ENCODE measurements around the gene FEN1.

The FEN1 gene

DNA sequence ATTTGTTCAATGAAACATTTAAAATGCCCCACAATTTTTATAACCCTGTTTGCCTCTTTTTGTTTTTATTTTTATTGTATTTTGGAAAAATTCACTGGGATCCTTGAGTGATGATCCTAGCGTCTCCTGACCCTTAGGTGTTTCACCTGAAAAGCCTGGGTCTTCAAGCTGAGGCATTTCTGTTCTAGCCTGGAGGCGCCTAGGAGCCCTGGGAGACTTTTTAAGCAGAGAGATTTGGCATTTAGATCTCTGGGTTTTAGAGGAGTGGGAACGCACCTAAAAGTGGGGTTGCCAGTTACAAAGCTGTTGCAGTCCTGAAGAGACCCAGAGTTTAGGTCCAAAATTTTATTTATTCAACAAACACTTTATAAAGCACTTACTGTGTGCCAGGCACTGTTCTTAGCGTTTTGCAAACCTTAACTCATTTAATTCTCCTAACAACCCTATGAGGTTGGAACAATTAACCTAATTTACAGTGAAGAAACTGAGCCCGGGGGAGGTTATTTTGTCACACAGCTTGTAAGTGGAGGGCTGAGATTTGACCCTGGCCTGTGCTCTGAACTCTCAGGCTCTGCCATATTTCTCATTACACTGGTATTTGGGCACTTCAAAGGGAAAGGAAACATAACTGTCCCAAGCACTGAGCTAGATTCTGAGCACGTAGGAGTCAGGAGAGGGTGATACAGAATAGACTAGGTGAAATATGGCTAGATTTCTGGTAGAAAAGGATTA is 24.9 kb downstream of the FEN1 start:
- DNase-seq (ENCODE audit: low read depth in 2 of 2), result no peak

DNA sequence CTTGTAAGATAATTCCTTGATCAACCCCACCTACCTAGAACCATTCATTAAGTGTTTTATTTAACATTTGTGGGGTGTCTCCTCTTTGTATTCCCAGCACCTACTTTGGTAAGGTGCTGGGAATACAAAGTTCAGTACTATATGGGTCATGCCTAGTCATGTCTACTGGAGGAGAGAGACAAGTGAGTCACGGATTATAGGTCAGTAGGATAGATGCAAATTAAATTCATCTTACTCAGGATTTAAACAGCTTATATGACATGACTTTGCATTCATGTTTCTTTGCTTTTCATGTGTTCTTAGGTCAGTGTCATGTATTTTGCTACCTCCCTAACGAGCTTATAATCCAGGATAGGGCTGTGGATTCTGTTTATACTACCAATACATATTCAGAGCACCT is 27.5 kb downstream of the FEN1 start:
- DNase-seq (ENCODE audit: low read depth in 2 of 2), result no peak

DNA sequence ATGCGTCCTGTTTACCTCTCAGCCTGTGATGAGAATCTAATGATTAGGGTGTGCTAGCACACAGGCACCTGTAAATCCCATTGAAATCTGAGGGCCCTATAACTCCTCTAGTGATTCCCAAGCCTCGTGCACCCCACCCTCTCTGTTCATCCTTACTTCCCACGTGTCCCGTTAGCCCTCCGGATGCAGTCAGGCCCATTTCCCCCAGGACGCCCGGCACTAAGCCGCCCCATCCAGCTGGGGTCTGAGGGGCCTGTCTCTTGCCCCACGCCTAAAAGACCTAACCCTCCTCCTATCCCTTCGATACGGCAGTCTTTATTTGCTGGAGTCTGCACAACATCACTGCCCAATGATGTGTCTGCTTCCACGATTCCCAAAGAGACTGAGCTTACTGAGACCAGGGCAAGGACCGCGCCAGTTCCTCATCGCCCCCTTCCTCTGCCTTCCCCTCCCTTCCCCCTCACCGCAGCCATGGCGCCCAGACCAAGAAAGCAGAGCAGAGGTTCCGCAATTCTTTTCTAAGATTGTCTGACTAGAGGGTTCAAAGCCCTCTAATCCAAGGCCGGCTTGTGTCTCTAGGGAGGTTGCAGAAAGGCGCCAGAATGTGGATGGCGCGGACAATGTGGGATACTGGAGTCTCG is 34.3 kb downstream of the FEN1 start:
- DNase-seq (ENCODE audit: low read depth in 2 of 2), result no peak

DNA sequence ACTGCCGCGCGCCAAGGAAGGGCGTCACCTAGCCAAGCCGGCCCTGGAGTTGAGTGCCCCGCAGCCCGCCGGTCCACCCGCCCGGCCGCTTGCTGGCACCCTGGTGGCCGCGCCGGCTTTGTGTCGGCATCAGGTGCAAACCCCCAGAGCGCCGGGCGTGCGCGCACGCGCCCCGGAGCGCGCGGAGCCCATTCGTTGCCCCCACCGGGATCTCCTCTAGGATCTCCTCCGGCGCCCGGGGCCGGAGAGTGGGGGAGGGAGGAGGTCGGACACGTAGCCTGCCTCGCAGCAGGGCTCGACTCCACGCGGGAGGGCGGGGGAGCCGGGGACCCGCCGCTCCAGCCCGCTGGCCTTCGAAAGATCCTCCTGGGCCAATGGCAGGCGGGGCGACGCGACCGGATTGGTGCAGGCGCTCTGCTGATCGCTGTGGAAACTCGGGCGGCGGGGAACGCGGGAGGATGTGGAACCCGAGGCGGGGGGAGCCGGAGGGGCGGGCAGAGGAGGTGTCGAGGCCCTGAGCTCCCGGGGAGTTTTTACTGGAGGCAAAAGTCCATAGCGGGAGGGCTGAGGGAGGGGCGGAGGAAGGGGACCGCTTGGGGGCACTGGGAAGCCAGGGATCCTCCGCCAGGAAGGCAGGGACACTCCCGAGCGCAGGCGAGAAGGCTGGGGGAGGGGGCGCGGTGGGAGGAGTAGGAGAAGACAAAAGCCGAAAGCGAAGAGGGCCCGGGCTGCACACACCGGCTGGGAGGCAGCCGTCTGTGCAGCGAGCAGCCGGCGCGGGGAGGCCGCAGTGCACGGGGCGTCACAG is 35.1 kb downstream of the FEN1 start, which contains the start of gene FADS2:
TSS of gene FADS2 (plus strand) at position 730 of the 808 bp plus-strand sequence. CDS start 91 bp downstream, outside the sequence.
- peak in 1 of 2 donors; percentile 14 for DNase-seq (ENCODE audit: low read depth in 2 of 2)

DNA sequence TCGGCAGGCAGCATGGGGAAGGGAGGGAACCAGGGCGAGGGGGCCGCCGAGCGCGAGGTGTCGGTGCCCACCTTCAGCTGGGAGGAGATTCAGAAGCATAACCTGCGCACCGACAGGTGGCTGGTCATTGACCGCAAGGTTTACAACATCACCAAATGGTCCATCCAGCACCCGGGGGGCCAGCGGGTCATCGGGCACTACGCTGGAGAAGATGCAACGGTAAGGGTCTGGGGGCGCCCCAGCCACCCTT is 35.6 kb downstream of the FEN1 start:
- no peak for DNase-seq (ENCODE audit: low read depth in 2 of 2)

DNA sequence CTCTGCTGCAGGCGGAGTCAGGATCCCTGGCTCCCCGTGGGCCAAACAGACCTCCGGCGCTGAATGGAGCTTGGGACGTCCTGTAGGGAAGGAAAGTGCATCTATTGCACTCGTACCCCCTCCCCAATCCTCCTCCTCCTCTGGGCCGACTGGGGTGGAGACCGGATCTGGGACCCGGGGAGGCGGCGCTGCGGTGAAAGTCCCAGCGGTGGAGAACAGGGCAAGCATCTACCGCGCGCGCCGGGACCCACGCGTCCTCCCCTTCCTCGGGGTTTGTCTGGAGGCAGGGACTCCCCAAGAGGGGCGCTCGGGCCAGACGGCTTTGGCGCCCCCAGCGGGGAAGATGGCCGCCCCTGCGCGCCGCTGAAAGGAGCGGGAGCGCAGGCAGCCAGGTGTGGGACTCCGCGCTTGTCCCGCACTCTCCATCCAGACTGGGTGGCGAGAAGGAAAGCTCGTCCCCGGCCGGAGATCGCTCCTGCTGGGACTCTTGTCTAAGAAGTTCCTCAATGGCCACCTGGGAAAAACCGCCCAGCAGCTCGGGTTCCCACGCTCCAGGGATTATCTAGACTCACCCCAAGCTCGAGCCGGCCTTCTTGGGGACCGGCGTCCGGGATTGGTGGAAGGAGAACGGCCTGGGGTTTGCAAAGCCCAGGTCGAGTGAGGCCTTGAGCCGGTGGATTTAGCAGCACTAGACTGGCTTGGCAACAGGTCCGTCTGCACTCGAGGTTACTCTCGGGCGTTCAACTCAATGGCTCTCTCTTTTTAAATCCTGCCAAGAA is 36.1 kb downstream of the FEN1 start:
- DNase-seq (ENCODE audit: low read depth in 2 of 2), result no peak

DNA sequence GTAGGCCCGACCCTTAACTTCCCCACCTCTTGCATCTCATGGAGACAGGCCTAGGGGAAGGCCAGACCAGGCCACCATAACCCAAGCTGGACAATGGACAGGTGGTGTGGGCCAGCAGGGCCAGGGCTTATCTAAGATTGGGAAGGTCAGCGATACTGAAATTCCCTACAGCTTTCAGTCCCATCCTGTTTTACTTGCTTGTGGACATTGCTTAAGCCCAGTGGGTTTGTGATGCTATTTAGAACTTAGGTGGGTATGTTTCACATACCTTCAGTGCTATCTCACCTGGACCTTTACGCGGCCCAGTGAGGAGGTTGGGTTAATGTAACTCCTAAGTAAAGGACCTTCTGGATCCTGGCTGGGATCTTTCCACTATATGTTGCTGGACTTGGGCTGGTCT is 37.1 kb downstream of the FEN1 start:
- DNase-seq (ENCODE audit: low read depth in 2 of 2), result no peak

DNA sequence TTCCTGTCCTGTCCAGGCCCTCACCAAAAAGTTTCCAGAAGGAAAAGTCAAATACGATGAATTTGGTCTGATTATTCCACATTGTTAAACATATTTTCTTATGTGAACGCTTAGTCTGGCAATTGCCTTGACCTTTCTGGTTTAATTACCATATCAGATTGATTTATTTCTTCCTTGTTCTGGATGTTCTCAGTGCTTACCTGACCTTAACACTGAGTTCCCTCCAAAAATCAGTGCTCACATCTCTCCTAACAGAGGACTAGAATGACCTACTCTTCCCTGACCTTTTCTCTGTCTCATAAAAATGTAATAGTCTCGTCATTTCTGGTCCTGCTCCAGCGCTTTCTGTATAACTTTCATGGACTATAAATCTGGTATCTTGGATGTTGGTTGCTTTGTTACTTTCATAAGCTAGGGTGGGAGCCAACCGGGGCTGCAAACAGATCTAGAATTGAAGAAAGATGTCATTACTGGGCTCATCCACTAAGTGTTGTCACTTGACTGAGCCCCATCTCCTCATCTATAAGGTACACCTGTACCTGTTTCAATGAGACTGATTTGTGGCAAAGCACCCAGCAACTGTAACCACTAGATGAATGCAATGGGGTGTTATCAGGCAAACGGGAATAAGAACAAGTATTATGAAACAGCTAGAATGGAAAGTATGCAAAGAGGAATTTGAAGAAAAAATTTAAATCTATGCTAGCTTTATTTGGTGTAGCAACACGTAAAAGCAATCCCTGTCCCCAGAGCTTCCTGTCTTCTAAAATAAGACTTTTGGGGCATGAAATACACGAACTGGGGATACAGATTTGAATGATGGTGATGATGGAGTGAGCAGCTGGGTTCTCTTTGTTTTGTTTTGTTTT is 37.8 kb downstream of the FEN1 start:
- no peak for DNase-seq (ENCODE audit: low read depth in 2 of 2)

DNA sequence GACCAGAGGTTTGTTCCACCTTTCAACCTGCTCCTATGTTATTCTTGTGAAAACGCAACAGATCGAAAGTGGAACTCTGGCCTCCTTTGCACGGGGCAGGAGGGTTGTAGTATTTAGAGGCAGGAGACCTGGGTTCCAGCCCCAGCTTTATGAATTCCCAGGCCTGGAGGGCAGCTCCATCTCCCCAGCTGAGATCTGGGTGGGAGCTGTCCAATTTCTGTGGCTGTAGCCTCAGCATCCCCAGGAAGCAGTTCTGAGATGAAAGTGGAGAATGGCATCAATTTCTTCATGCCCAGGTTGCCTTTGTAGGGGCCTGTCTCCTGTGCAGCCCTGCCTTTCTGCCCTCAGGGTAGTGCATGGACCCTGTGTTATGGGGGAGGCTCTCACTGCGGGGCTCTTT is 39.5 kb downstream of the FEN1 start:
- no peak for DNase-seq (ENCODE audit: low read depth in 2 of 2)

DNA sequence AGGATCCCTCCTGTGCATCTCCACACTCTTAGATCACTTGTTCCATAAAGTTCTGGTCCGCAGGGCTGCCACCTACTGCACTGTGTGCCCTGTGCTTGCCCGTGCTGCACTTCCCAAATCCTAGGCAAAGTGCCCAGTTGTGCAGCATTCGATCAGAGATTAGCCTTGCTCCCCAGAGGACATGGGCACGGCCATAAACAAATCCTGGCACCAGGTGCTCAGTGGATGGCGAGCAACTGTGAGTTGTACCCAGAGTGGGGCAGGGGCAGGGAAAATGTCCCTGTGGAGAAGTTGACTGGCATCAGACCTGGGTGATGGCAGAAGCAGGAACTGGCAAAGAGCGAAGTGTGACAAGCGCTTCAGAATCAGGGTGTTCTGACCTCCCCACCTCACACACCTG is 40.0 kb downstream of the FEN1 start:
- no peak for DNase-seq (ENCODE audit: low read depth in 2 of 2)

DNA sequence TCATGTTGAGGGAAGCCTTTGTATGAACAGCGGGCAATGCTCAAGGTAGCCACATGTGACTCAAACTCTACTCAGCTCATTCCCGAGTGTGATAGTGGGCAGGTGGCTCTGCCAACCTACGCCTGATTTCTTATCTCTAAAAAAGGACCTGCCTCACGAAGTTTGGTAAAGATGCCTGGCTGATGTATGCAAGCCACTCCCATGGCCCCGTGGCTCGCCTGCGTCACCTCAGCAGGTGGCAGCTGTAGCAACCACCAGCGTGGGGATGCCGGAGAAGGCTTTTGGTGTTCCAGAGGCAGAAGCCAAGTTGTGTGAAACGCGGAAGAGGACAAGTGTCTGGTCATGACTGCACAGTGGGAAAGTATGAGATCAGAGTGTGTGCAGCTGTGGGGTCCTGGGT is 40.8 kb downstream of the FEN1 start:
- no peak for DNase-seq (ENCODE audit: low read depth in 2 of 2)

DNA sequence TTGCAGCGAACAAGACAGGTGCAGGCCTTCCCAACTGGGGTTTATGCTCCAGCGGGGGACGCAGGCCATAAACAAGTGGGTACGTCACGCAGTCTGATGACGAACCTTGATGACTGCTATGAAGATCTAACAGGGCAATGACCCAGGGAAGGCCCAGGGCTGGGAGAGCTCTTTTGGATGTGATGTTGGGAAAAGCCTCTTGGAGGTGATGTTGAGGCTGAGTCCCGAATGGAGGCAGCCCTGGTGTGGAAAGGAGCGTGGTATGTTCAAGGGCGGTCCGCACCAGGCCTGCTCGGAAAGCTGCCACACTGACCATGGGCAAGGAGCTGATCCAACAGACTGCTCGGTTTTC is 41.2 kb downstream of the FEN1 start:
- DNase-seq (ENCODE audit: low read depth in 2 of 2), result no peak

DNA sequence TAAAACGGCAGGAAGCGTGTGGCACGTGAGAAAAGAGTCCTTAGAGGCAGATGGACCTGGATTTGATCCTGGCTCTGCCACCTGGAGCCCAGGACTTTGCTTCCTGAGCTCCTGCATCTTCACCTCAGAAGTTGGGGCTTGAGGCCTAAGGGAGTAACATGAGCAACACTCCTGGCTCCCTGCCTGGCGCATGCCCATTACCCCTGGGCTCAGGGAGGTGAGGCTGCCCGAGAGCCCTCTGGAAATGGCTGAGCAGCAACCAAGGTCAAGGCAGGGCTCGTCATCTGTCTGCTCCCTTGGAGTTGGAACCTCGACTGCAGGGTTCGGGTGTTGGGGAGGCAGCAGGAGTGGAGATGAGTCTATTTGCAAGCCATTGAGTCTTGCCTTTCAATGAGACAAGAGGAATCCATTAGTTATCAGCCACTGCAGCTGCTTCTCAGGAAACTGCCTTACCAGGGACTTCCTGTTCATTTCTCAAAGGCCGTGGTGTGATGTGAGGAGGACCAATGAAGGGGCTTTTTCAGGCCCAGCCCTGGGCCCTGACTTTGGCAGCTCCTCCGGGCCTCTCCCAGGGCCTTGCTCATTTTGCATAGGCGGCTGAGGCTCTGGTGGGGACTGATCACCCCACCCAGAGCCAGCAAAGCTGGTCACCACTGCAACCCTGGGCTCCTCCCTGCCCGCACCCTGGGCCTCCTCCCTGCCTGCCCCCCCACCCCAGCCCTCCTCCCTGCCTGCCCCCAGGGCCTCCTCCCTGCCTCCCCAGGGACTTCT is 41.8 kb downstream of the FEN1 start:
- no peak for DNase-seq (ENCODE audit: low read depth in 2 of 2)

DNA sequence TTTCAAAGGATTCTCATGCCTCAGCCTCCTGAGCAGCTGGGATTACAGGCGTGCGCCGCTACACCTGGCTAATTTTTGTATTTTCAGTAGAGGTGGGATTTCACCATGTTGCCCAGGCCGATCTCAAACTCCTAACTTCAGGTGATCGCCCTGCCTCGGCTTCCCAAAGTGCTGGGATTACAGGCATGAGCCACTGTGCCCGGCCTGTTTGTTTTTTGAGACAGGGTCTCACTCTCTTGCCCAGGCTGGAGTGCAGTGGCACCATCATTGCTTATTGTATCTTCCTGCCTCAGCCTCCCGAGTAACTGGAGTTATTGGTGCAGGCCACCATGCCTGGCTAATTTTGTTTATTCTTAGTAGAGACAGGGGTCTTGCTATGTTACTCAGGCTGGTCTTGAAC is 43.5 kb downstream of the FEN1 start:
- DNase-seq (ENCODE audit: low read depth in 2 of 2), result no peak

DNA sequence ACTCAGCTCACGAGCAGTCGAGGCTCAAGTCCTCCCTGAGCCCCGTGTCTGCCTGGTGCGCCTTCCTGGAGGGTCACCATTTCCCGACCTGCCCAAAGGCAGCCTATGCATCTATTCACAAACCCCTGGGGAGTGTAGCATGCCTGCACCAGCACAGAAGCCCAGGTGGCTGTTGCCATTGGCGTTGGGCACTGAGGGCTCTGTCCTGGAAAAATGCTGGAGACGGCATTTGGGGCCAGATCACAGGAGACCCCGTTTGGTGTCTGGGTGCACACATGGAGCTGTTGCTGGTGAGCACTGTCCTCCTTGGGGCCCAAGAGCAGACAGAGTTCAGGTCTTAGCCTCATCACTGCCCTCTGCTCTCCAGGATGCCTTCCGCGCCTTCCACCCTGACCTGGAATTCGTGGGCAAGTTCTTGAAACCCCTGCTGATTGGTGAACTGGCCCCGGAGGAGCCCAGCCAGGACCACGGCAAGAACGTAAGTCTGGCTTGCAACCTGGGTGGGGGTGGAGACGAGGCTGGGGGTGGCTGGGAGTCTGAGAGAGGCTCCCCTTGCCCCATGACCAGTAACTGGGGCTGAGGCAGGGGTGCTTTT is 44.8 kb downstream of the FEN1 start:
- no peak for DNase-seq (ENCODE audit: low read depth in 2 of 2)

DNA sequence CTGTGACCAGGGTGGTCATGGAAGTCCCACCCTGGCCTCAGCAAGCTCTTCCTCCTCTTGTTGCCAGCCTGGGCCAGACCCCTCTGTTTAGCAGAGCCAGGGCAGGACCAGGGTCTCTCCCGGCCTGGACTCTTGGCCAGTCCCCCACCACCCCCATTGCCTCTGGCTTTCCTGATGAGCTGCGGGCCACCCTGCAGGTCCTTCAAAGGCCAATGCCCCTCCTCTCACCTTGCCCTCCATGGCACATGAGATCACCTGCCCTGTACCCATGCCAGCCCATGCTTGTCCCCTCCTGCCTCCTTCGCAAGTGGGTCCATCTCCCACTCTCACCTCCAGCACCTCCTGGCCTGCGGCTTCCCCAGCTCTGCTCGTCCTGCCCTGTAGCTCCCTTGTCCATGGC is 45.8 kb downstream of the FEN1 start:
- DNase-seq (ENCODE audit: low read depth in 2 of 2), result no peak

DNA sequence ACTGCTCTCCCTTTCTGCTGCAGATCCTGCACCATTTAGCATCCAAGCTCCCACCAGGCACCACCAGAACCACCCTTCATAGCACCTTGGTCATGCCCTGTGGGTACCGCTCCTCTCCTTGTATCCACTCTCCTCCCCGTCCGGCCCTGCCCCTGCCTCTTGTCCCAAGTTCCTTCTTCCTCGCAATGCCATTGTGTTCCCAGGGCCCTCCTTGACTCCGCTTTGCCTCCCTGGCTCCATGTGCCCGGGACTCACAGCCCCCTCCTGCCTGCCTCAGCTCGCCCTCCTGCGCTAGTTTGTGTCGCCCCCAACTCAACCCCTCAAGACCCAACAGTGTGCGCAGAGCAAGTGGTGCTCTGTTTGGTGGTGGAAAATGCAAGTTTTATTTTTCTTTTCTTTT is 46.2 kb downstream of the FEN1 start:
- DNase-seq (ENCODE audit: low read depth in 2 of 2), result no peak

DNA sequence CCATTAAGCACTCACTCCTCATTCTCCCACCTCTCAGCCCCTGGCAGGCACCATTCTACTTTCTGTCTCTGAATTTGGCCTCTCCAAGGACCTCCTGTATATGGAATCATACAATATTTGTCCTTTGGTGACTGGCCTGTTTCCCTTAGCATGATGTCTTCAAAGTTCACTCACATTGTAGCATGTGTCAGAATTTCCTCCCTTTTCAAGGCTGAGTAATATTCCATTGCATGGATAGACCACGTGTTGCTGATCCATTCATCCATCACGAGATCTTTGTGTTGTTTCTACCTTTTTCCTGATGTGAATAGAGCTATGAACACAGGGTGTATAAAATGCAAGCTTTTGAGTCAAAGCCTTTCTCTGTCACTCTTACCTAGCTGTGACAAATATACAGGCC is 47.0 kb downstream of the FEN1 start:
- DNase-seq (ENCODE audit: low read depth in 2 of 2), result no peak

DNA sequence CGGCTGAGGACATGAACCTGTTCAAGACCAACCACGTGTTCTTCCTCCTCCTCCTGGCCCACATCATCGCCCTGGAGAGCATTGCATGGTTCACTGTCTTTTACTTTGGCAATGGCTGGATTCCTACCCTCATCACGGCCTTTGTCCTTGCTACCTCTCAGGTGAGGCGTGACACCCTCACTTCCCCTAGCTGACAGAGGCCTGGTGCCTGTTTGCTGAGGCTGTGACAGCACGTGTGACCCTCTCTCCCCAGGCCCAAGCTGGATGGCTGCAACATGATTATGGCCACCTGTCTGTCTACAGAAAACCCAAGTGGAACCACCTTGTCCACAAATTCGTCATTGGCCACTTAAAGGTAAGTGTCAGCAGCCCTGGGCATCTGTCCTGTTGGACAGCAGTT is 47.7 kb downstream of the FEN1 start:
- no peak for DNase-seq (ENCODE audit: low read depth in 2 of 2)
